MCF 10A (cell line): ENCODE results near the gene CCDC63. TPM values are rescaled to one million over a fixed set of nuclear protein-coding genes. Genes with fewer than 3 reads are reported as not detected.
A peak's percentile ranks its signal among the peaks of the same experiment; 100 is the strongest.

Source experiments
- BruUV-seq: library from RNA; stranded (reverse); fragments of 400-500 nt; replicated peaks from 2 replicates; lab custom pipeline; 2021; lab: Mats Ljungman, UMichigan
- CTCF ChIA-PET: fragments of 300-600 bp; sonication (Branson Sonifier 250); formaldehyde crosslinking; extraction: SDS; loops from one replicate; lab custom pipeline; 2021; ENCODE audit warnings: antibody characterized with exemption, inconsistent platforms; lab: Yijun Ruan, JAX
- POLR2A ChIA-PET: fragments of 300-600, 350-650 bp; sonication (Branson Sonifier 250); formaldehyde crosslinking; extraction: SDS; loops from one replicate; lab custom pipeline; 2020; ENCODE audit warnings: antibody characterized with exemption, inconsistent platforms; lab: Yijun Ruan, JAX
- DNase-seq: peaks from one replicate; pipeline ENCODE4 v3.0.0-alpha.2; 2018; ENCODE audit not compliant: unreplicated experiment
- H3K27ac Mint-ChIP-seq: one replicate; pipeline ENCODE4 v1.8.0; 2022; ENCODE audit warnings: mild to moderate bottlenecking, low read depth, mixed read lengths; ENCODE audit not compliant: unreplicated experiment
- H3K27me3 Mint-ChIP-seq: one replicate; pipeline ENCODE4 v1.8.0; 2022; ENCODE audit warnings: mixed read lengths; ENCODE audit not compliant: insufficient read depth, unreplicated experiment
- H3K36me3 Mint-ChIP-seq: one replicate; pipeline ENCODE4 v1.8.0; 2022; ENCODE audit warnings: mild to moderate bottlenecking, moderate library complexity, mixed read lengths; ENCODE audit not compliant: insufficient read depth, unreplicated experiment
- H3K4me1 Mint-ChIP-seq: one replicate; pipeline ENCODE4 v1.8.0; 2022; ENCODE audit warnings: mixed read lengths; ENCODE audit not compliant: insufficient read depth, unreplicated experiment
- H3K4me3 Mint-ChIP-seq: one replicate; pipeline ENCODE4 v1.8.0; 2022; ENCODE audit warnings: mild to moderate bottlenecking, moderate library complexity, mixed read lengths; ENCODE audit not compliant: unreplicated experiment
- H3K9me3 Mint-ChIP-seq: one replicate; pipeline ENCODE4 v1.8.0; 2022; ENCODE audit warnings: mixed read lengths; ENCODE audit not compliant: unreplicated experiment
- intact Hi-C: fragments of 100-400 bp; cut with micrococcal nuclease; formaldehyde crosslinking; loops from 2 replicates; pipeline ENCODE4 v1.14.1; 2022
- total RNA-seq: library from RNA; stranded (reverse); gene quantifications from 2 replicates; pipeline ENCODE4 v1.2.3, GENCODE V29; 2022
- TF ChIP-seq, protein P1 (sequence below): fragments of 200-600 bp; IDR thresholded peaks from one replicate; pipeline ENCODE4 v1.8.0; 2022; ENCODE audit warnings: antibody characterized with exemption, mild to moderate bottlenecking; ENCODE audit not compliant: unreplicated experiment

The CCDC63 gene
- total RNA-seq, 1 experiment from 2014 or later, result not detected

DNA sequence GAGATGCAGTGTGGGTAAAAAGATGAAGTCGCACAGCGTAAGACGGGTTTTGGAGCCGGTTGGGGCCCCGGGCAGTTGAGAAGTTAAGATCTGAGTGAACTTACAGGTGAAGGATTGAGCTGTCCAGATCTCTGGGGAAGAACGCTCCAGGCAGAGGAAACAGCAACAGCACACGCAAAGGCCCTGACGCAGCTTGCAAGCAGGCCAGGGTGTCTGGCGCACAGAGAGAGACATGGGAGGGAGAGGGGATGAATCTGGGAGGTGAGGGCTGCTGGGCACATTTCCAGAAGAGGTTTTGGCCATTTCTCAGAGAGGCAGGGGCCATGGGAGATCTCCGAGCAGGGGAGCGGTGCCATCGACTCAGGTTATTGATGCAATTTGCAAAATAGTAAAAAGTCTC, 42.6 kb downstream of the CCDC63 start:
- H3K9me3 Mint-ChIP-seq, result no peaks in the 10 kb centered on the region
- ChIA-PET POLR2A (no interaction called here), CTCF (interaction anchor here (0.7 to 1.5 kb wide), 4 partner anchors 67 to 245 kb away, joined by 3 to 4 read pairs (median 3); no protein-coding TSS in a partner anchor)
- no peak overlapping the region for H3K27ac Mint-ChIP-seq
- peaks cover 17% of the 10 kb centered on the region for H3K27me3 Mint-ChIP-seq
- TF ChIP-seq, protein P1, sequence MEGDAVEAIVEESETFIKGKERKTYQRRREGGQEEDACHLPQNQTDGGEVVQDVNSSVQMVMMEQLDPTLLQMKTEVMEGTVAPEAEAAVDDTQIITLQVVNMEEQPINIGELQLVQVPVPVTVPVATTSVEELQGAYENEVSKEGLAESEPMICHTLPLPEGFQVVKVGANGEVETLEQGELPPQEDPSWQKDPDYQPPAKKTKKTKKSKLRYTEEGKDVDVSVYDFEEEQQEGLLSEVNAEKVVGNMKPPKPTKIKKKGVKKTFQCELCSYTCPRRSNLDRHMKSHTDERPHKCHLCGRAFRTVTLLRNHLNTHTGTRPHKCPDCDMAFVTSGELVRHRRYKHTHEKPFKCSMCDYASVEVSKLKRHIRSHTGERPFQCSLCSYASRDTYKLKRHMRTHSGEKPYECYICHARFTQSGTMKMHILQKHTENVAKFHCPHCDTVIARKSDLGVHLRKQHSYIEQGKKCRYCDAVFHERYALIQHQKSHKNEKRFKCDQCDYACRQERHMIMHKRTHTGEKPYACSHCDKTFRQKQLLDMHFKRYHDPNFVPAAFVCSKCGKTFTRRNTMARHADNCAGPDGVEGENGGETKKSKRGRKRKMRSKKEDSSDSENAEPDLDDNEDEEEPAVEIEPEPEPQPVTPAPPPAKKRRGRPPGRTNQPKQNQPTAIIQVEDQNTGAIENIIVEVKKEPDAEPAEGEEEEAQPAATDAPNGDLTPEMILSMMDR, result no peak
- BruUV-seq, result no TSS peak
- peaks cover 6% of the 10 kb centered on the region for H3K36me3 Mint-ChIP-seq
- H3K4me3 Mint-ChIP-seq, result no peak overlapping the region
- intact Hi-C loops, result loop anchor here (2.0 to 5.0 kb wide), 4 partner anchors 147 to 377 kb away; partner anchors contain the start of gene PPP1CC
- peaks cover 11% of the 10 kb centered on the region for H3K4me1 Mint-ChIP-seq
- DNase-seq, result no peak

DNA sequence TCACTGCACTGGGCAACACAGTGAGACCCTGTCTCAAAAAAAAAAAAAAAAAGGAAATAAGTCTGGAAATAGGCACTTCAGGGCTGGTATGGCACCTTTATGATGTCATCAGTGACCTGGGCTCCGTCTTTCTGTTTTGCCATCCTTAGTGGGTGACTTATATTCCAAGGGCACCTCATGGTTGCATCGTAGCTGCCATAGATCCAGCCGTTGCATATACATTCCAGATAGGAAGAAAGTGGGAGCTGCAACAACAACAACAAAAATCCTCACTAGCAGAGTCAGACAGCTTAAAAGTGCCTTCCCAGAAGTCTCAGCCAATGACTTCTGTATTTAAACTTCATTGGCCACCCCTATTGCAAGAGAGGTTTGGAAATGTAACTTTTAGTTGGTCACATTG, 47.2 kb downstream of the CCDC63 start:
- H3K4me1 Mint-ChIP-seq, result peaks cover 16% of the 10 kb centered on the region
- BruUV-seq, result no TSS peak
- CTCF ChIA-PET, result interaction anchor here (0.5 to 5.3 kb wide), 30 partner anchors 10 to 577 kb away, joined by 3 to 74 read pairs (median 4); no protein-coding TSS in a partner anchor
- no peak overlapping the region for H3K4me3 Mint-ChIP-seq
- POLR2A ChIA-PET, result interaction anchor here (1.0 kb wide), 1 partner anchor 420 kb away, joined by 3 read pairs; no protein-coding TSS in a partner anchor
- H3K9me3 Mint-ChIP-seq, result no peaks in the 10 kb centered on the region
- no peak overlapping the region for H3K27ac Mint-ChIP-seq
- DNase-seq, result no peak
- peaks cover 9% of the 10 kb centered on the region for H3K27me3 Mint-ChIP-seq
- H3K36me3 Mint-ChIP-seq, result no peaks in the 10 kb centered on the region
- TF ChIP-seq, protein P1, result no peak
- intact Hi-C loops, result loop anchor here (1.0 to 2.0 kb wide), 5 partner anchors 43 to 419 kb away; no protein-coding TSS in a partner anchor

DNA sequence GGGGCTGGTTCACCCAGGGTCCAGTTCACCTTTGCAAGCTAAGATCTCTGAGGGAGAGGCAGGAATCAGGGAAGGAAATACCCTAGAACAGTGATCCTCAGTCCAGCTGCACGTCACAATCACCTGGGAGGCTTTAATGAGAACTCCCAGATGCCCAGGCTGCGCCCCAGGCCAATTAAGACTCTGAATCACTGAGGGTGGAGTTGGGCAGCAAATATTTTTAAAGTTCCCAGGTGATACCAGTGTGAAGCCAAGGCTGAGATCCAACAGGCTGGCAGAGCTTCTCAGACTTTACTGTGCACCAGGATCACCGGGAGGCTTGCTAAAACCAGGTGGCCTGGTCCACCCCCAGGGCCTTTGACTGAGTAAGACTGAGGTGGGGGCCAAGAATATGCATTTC, 49.8 kb downstream of the CCDC63 start:
- TF ChIP-seq, protein P1, result no peak
- CTCF ChIA-PET, result interaction anchor here (0.6 to 5.3 kb wide), 15 partner anchors 12 to 558 kb away, joined by 3 to 74 read pairs (median 7); no protein-coding TSS in a partner anchor
- BruUV-seq, result no TSS peak
- POLR2A ChIA-PET, result interaction anchor here (1.2 to 3.5 kb wide), 10 partner anchors 12 to 447 kb away, joined by 3 to 22 read pairs (median 6); partner anchors contain the start of genes ARPC3 and MYL2
- H3K36me3 Mint-ChIP-seq, result no peaks in the 10 kb centered on the region
- peak; percentile 88 for DNase-seq
- H3K27ac Mint-ChIP-seq, result peak overlapping the region; percentile 22
- H3K9me3 Mint-ChIP-seq, result no peaks in the 10 kb centered on the region
- no peaks in the 10 kb centered on the region for H3K27me3 Mint-ChIP-seq
- peaks cover 16% of the 10 kb centered on the region for H3K4me1 Mint-ChIP-seq
- intact Hi-C loops, result no loop called here
- no peak overlapping the region for H3K4me3 Mint-ChIP-seq

DNA sequence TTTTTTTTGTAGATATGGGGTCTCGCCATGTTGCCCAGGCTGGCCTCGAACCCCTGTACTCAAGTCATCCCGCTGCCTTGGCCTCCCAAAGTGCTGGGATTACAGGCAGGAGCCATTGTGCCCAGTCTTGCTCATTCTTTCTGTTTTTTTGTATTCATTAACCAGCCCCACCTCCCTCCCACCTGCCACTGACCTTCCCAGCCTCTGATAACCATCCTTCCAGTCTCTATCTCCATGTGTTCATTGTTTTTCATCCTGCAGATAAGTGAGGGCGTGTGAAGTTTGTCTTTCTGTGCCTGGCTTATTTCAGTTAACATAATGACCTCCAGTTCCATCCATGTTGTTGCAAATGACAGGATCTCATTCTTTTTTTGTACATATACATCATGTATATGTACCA, 54.6 kb downstream of the CCDC63 start:
- Mint-ChIP-seq H3K4me1 (peaks cover 5% of the 10 kb centered on the region), H3K4me3 (no peak overlapping the region), H3K27me3 (no peaks in the 10 kb centered on the region), H3K36me3 (peaks cover 4% of the 10 kb centered on the region), H3K27ac (no peak overlapping the region), H3K9me3 (no peaks in the 10 kb centered on the region)
- intact Hi-C loops, result no loop called here
- BruUV-seq, result no TSS peak
- TF ChIP-seq, protein P1, result no peak
- ChIA-PET CTCF (interaction anchor here (0.6 kb wide), 1 partner anchor 485 kb away, joined by 3 read pairs; no protein-coding TSS in a partner anchor), POLR2A (no interaction called here)
- DNase-seq, result no peak
